BLaER1 (cell line): ENCODE measurements around the gene RELA.
"Not testable (repeated sequence)": the region's sequence is repeated elsewhere in the genome, so short reads cannot be mapped to it uniquely, and the experiment has no call there.

Experiments used
- H3K27ac ChIP-seq: shearing (Covaris generic); formaldehyde crosslinking; 2 replicates; pipeline ENCODE4 v1.8.1; 2022
- H3K27me3 ChIP-seq: shearing (Covaris generic); formaldehyde crosslinking; 2 replicates; pipeline ENCODE4 v1.8.1; 2022
- H3K36me3 ChIP-seq: shearing (Covaris generic); formaldehyde crosslinking; 2 replicates; pipeline ENCODE4 v1.8.1; 2022
- H3K4me1 ChIP-seq: shearing (Covaris generic); formaldehyde crosslinking; 2 replicates; pipeline ENCODE4 v1.8.1; 2022
- H3K4me2 ChIP-seq: shearing (Covaris generic); formaldehyde crosslinking; 2 replicates; pipeline ENCODE4 v1.8.1; 2022
- H3K4me3 ChIP-seq: shearing (Covaris generic); formaldehyde crosslinking; 2 replicates; pipeline ENCODE4 v1.8.1; 2022
- H3K9ac ChIP-seq: shearing (Covaris generic); formaldehyde crosslinking; 2 replicates; pipeline ENCODE4 v1.8.1; 2022
- H3K9me3 ChIP-seq: shearing (Covaris generic); formaldehyde crosslinking; 2 replicates; pipeline ENCODE4 v1.8.1; 2022
- H4K20me1 ChIP-seq: shearing (Covaris generic); formaldehyde crosslinking; 2 replicates; pipeline ENCODE4 v1.8.1; 2022
- Cebpa-rat ChIP-seq: shearing (Covaris generic); IDR thresholded peaks from 2 replicates; pipeline ENCODE4 v1.8.1; 2022

Gene RELA

DNA sequence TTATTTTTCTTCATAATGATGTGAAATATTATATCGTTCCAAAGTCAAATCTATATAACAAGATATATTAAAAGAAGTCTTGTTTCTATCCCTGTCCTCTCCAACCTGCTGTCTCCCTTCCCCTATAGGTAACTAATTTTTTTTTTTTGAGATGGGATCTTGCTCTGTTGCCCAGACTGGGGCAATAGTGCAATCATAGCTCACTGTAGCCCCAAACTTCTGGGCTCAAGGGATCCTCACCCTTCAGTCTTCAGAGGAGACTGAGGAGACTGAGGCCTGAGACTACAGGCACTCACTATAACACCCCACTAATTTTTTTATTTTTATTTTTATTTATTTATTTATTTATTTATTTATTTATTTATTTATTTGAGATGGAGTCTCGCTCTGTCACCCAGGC, 10.3 kb upstream of the RELA start:
- Histone ChIP-seq H3K9me3 (no peaks in the 10 kb centered on the region), H3K9ac (no peak overlapping the region), H3K4me3 (no peak overlapping the region), H3K36me3 (no peaks in the 10 kb centered on the region), H3K27ac (no peak overlapping the region), H3K4me2 (no peak overlapping the region), H3K4me1 (no peaks in the 10 kb centered on the region), H4K20me1 (no peaks in the 10 kb centered on the region), H3K27me3 (no peaks in the 10 kb centered on the region)
- no peak for TF ChIP-seq Cebpa-rat

DNA sequence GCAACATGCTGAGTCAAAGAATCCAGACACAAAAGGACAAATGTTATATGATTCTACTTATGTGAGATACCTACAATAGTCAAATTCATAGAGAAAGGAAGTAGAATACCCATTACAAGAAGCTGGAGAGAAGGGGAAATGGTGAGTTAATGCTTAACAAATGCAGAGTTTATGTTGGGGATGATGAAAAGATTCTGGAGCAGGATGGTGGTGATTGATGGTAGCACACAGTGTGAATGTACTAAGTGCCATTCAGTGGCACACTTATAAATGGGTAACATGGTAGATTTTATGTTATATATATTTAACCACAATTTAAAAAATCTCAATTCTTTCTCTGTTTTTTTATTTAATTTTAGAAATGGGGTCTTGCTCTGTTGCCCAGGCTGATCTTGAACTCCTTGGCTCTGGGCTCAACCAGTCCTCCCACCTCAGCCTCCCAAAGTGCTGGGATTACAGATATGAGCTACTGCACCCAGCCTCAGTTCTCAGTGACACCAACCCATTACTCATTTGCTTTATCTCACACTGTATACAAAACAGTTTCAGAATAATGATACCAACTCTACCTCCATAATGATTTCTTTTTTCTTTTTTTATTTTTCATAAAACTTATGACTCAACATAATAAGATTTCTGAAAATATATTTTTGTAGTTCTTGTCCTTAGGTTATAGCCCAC, 9.6 kb upstream of the RELA start:
- Histone ChIP-seq H3K9ac (no peak overlapping the region), H3K27me3 (no peaks in the 10 kb centered on the region), H3K9me3 (no peaks in the 10 kb centered on the region), H3K4me1 (no peaks in the 10 kb centered on the region), H3K4me3 (no peak overlapping the region), H3K27ac (no peak overlapping the region), H4K20me1 (no peaks in the 10 kb centered on the region), H3K4me2 (no peak overlapping the region), H3K36me3 (no peaks in the 10 kb centered on the region)
- no peak for TF ChIP-seq Cebpa-rat

DNA sequence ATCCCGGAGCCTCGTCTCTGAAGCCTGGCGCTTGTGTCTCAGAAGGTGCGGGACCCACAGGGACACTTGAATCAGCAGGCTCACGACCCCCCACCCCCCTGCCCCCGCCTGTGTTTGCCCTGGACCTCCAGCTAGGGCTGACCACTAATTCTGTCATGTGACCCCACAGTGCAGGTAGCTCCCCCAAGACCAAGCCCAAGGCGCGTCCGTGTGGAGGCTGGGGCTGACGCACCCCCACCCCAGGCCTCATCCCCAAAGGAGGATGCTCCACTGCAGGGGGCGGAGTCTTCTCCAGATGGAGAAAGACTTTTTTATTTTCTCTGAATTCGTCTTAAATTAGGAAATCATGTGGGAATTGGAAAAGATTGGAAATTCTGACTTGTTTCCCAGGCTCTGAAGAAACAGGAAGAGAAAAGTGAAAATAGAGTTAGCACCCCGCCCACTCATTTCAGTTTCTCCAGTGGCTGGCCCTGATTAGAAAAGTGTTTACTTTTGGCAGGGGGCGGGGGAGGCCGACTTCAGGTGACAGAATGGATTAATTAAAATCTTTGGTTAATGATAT, 1.0 kb upstream of the RELA start:
- H3K4me2 ChIP-seq = peak overlapping the region; percentile 93
- no peak for TF ChIP-seq Cebpa-rat
- peak overlapping the region; percentile 93 for H3K27ac ChIP-seq
- no peaks in the 10 kb centered on the region for H3K27me3 ChIP-seq
- no peaks in the 10 kb centered on the region for H3K9me3 ChIP-seq
- peak overlapping the region; percentile 90 for H3K9ac ChIP-seq
- H3K4me3 ChIP-seq = peak overlapping the region; percentile 95
- H4K20me1 ChIP-seq = peaks cover 37% of the 10 kb centered on the region
- H3K4me1 ChIP-seq = peaks cover 33% of the 10 kb centered on the region
- H3K36me3 ChIP-seq = peaks cover 30% of the 10 kb centered on the region

DNA sequence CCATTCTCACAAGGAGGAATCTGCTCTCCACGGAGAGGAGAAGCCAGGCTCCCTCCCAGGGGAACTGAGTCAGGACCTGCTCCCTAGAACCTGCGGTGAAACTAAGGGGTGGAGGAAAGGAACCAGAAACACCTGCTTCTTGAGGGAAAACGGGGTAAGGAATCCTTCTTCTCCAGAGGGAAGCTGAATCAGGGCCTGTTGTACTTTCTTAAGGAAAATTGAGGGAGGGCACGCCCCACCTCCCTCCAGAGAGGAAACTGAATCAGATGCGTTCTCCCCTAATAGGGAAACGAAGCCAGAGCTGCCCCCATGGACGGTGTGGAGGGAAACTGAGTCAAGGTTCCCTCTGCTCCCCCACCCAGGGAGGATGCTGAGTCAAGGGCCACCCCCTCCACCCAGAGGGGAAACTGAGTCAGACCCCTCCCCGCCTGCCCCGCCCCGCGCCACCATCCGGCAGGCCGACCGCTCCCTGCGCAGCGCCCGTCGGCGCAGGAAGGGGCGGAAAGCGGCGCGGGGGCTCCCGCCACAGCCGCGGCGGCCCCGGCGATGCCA, 393 bp downstream of the RELA start:
- Histone ChIP-seq H3K27ac (peak overlapping the region; percentile 93), H3K4me3 (peak overlapping the region; percentile 95), H3K27me3 (no peaks in the 10 kb centered on the region), H3K4me1 (peaks cover 33% of the 10 kb centered on the region), H3K36me3 (peaks cover 44% of the 10 kb centered on the region), H3K9me3 (no peaks in the 10 kb centered on the region), H4K20me1 (peaks cover 50% of the 10 kb centered on the region), H3K4me2 (peak overlapping the region; percentile 96), H3K9ac (peak overlapping the region; percentile 90)
- no peak for TF ChIP-seq Cebpa-rat

DNA sequence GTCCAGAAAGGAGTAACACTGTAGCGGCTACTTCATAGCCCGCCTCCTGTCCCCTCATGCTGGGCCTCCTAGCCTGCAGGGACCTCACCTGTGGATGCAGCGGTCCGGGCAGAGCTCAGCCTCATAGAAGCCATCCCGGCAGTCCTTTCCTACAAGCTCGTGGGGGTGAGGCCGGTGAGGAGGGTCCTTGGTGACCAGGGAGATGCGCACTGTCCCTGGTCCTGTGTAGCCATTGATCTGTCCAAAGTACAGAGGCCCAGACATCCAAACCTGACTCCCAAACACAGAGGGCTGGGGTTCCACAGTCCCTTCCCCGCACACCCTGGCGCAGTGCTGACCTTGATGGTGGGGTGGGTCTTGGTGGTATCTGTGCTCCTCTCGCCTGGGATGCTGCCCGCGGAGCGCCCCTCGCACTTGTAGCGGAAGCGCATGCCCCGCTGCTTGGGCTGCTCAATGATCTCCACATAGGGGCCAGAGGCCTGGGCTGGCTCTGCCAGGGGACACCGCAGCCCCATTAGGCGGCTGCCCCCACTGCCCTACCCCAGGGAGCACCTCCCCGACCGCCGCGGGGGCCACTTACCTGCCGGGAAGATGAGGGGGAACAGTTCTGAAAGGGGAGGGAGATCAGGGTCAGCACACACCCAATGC, 993 bp downstream of the RELA start:
- no peak for TF ChIP-seq Cebpa-rat
- Histone ChIP-seq H4K20me1 (peaks cover 53% of the 10 kb centered on the region), H3K9me3 (no peaks in the 10 kb centered on the region), H3K27ac (peak overlapping the region; percentile 93), H3K27me3 (no peaks in the 10 kb centered on the region), H3K36me3 (peaks cover 50% of the 10 kb centered on the region), H3K4me2 (peak overlapping the region; percentile 96), H3K9ac (peak overlapping the region; percentile 90), H3K4me1 (peaks cover 33% of the 10 kb centered on the region), H3K4me3 (peak overlapping the region; percentile 95)

DNA sequence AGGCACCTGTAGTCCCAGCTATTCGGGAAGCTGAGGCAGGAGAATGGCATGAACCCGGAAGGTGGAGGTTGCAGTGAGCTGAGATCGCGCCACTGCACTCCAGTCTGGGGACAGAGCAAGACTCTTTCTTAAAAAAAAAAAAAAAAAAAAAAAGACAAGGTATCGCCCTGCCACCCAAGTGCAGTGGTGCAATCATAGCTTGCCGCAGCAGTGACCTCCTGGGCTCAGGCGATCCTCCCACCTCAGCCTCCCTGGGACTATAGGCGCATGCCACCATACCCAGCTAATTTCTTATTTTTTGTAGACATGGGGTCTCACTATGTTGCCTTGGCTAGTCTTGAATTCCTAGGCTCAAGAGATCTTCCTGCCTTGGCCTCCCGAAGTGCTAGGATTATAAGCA, 1.8 kb downstream of the RELA start:
- Histone ChIP-seq H3K36me3 (peaks cover 58% of the 10 kb centered on the region), H3K4me1 (peaks cover 33% of the 10 kb centered on the region), H4K20me1 (peaks cover 53% of the 10 kb centered on the region)

DNA sequence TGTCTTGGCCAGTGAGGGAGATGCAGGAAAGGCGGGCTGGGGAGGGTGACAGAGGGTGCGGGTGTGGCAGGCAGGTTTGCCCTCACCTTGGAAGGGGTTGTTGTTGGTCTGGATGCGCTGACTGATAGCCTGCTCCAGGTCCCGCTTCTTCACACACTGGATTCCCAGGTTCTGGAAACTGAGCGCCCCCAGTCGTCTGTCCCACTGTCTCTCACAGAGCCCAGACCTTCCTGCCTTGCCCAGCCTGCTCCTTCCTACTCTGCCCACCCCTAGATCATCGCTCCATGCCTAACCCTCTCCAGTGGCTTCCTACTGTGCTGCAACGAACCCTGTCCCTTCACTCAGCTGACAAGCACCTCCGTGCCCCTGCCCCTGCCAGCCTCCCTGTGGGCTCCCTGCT, 2.7 kb downstream of the RELA start:
- no peak overlapping the region; the same call in 1 of the 2 replicates for H3K9ac ChIP-seq
- no peak overlapping the region for H3K27ac ChIP-seq
- peaks cover 67% of the 10 kb centered on the region for H3K36me3 ChIP-seq
- no peak for TF ChIP-seq Cebpa-rat
- no peak overlapping the region for H3K4me3 ChIP-seq
- no peaks in the 10 kb centered on the region for H3K9me3 ChIP-seq
- no peak overlapping the region for H3K4me2 ChIP-seq
- H3K4me1 ChIP-seq = peaks cover 33% of the 10 kb centered on the region
- H3K27me3 ChIP-seq = no peaks in the 10 kb centered on the region
- peaks cover 53% of the 10 kb centered on the region for H4K20me1 ChIP-seq

More for the DNA sequence above, 1.8 kb downstream of the RELA start:
- not testable (repeated sequence) for H3K27ac ChIP-seq, H3K9me3 ChIP-seq, H3K27me3 ChIP-seq
- H3K4me3 ChIP-seq = 0 out of 2 replicates have a peak overlapping the region, but pooled peaks have one; percentile 95
- peak overlapping the region; percentile 90 for H3K9ac ChIP-seq
- H3K4me2 ChIP-seq = peak overlapping the region; percentile 96

DNA sequence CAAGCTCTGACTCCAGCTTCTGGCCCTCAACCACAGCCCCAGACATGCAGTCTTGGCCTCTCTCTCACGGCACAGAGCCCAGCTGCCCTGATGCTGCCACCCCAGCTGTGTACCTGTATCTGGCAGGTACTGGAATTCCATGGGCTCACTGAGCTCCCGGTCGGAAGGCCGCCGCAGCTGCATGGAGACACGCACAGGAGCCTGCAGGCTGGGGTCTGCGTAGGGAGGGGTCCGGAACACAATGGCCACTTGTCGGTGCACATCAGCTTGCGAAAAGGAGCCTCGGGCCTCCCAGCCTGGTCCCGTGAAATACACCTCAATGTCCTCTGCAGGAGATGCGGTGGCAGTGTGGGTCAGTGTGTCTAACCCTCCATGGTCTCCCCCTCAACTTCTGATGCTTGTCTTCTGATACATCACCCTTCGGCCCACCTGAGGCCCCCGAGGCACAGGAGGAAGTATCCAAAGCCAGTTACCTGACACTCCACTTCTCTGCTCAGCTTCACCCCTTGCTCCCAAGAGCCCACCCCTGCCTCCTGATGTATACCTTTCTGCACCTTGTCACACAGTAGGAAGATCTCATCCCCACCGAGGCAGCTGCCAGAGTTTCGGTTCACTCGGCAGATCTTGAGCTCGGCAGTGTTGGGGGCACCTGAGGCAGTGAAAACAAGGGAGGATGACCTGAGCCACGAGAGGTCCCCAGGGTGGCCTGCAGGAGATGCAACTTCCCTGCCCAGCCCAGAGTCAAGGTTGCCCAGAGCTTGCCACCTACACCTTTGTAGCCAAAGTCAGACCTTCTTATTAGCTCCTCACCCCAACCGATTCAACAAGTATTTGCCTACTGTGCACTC, 4.3 kb downstream of the RELA start:
- H4K20me1 ChIP-seq = peaks cover 53% of the 10 kb centered on the region
- peaks cover 37% of the 10 kb centered on the region for H3K4me1 ChIP-seq
- no peak overlapping the region for H3K9ac ChIP-seq
- H3K9me3 ChIP-seq = no peaks in the 10 kb centered on the region
- H3K4me2 ChIP-seq = no peak overlapping the region
- no peaks in the 10 kb centered on the region for H3K27me3 ChIP-seq
- no peak overlapping the region for H3K27ac ChIP-seq
- H3K4me3 ChIP-seq = no peak overlapping the region
- no peak for TF ChIP-seq Cebpa-rat
- H3K36me3 ChIP-seq = peaks cover 83% of the 10 kb centered on the region

DNA sequence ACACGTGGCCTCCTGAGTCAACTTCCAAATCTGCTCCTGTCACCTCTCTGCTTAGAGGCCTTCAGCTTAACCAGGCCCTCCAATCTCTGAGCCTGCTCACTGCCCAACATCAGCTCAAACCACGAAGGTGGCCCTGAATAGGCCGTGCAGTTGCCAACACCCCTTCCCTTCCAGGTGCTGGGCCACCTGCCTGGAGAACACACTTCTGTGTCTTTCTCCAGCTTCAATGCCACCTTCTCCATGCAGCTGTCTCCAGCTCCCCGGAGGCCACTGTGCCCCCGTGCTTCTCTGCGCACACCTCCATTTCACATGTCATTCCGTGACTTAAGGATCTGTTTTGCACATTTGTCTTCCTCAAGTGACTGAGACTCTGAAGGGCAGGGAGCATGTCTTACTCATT, 5.3 kb downstream of the RELA start:
- Histone ChIP-seq H3K4me2 (no peak overlapping the region), H3K27me3 (no peaks in the 10 kb centered on the region), H4K20me1 (peaks cover 53% of the 10 kb centered on the region), H3K9me3 (no peaks in the 10 kb centered on the region), H3K9ac (no peak overlapping the region), H3K36me3 (peaks cover 86% of the 10 kb centered on the region), H3K4me1 (peaks cover 42% of the 10 kb centered on the region), H3K27ac (no peak overlapping the region), H3K4me3 (no peak overlapping the region)
- TF ChIP-seq Cebpa-rat = no peak
